HG02970 (cell line): ENCODE measurements around the gene C12orf60.
A peak's percentile ranks its signal among the peaks of the same experiment; 100 is the strongest.

ENCODE experiments used
- ATAC-seq: cut with Tn5 transposase; IDR thresholded peaks from one replicate; pipeline ENCODE4 v1.9.1; 2021; ENCODE audit warnings: mild to moderate bottlenecking, moderate library complexity, moderate number of reproducible peaks; ENCODE audit not compliant: unreplicated experiment, low FRiP score

C12orf60 gene

DNA sequence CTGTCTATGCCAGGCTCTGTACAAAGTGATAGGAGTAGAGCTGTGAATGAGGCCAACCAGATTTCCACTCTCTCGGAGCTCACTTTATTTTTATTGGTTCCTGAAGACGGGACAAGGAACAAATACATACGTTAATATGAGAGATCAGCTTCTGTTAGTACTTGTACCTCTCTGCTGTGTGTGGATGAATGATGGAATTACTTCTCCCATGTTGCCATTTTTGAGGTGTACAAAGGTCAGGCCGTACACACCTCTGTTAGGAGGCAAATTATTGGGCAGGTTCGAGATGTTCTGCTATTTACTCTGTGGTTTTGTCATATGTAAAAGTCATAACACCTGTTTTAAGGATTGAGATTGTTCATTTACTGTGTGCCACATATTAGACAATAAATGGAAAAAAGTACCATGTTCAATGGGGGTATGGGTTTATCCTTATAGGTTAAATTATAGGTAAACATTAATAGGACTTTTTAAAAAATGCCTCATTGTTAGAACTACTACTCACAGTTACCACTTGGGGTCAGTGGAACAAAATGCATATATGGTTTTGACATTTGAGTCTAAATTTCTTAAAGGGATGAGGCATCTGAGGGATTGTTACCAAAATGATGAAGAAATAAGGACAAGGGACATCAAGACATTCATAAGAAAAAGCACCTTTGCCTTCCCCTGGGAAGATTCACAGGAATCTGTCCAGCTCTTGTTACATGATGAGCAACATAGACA lies 27.1 kb upstream of the C12orf60 start:
- ATAC-seq, result no peak

DNA sequence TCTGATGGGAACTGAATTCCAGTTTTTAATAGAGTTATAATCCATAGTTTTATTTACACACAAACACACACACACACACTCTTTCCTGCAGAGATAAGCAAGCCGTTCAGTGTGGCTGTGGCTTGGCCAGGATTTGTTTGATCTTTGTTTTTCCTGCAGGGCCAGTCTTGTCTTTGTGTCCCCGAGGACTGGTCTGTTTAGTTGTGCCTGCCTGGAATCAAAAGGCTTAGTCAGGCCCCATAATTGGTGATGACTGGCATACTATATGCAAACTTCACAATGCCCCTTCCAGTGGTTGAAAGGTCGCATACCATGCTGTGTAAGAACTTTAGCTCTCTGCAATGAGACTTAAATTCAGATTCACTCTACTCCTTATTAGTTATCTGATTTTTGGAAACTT lies 26.2 kb upstream of the C12orf60 start:
- no peak for ATAC-seq

DNA sequence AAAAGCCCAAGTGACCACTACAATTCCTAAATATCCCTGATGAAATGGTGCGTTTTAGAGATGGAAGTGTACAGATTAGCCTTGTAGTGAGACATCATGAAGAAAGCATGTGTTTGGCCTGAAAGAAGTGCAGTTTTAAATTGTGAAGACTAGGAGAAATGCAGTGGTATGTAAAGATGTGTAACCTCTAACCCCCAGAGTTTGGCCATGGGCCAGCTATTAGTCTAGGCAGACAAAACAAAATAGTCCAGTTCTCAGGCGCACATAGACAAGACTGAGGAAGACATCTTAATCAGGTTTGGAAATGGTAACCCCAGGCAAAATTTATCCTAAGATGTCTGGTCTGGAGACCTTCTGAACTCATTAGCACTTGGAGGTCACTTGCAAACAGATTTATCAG lies 23.6 kb upstream of the C12orf60 start:
- no peak for ATAC-seq

DNA sequence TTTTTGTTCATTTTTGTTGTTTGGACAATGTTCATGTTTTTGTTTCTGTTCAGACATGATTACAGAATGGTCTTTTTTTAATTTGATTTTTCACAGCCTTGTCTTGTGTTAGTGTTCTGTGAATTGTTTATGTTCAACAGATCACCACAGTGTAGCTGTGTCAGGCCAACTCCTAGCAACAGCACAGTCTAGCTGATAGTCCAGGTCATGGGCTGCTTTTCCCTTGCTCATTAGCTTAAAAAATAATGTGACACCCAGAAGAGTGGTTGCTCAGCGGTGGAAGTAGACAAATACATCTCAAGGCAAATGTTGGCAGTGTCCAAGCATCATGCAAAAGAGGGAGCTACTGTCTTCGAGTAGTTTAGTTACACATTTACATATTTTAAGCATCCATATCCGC lies 22.6 kb upstream of the C12orf60 start:
- no peak for ATAC-seq

DNA sequence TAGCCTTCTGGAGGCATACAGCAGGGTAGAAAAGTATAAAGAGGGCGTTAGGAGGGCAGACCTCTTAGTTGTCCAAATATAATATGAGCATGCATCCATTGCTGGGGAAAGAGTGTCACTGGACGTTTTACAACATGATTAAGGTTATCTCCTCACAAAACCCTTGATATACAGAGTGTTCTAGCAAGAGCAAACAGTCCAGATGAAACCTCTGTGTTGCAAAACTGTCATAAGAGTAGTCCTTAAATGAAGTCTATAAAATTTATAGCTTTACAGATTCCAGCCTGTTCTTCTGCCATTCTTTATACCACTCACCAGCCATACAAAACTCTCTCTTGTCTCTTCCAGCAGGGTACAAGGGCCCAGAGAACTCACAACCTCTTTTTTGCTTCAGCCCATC lies 21.9 kb upstream of the C12orf60 start:
- no peak for ATAC-seq

DNA sequence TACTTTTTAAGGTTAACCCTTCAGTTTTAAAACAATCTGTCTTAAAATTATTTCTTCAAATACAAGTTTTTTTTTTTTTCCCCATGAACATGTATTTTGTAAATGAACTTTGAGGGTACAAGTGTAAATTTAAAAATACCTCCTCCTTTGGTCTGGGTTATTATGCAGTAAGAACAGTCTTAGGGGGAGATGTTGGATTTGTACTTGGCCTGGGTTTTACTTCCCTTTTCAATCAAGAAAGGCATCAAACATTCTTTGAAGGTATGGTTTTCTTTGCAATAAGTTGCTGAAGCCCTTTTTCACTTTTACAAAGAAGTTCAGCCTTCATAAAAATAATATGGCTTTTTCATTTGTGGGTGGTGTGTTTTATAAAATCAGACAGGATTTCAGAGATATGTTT lies 20.7 kb upstream of the C12orf60 start:
- ATAC-seq, result no peak

DNA sequence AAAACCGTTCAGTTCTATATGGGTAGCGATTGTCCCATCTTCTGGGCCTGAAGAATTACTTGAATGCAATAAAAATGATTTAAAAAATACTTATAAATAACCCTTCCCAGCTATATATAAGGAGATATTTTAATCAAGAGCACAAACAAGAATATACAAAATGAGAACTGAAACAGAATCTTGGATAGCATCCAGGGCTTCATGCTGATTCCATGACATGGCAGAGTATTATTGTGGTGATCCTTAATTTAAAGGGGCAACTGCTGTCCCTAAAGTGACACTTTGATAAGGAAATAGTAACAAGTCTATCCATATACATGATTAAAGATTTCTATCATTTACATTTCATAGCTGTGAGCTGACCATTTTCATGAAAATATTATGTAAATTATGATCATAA lies 19.0 kb upstream of the C12orf60 start:
- ATAC-seq, result no peak

DNA sequence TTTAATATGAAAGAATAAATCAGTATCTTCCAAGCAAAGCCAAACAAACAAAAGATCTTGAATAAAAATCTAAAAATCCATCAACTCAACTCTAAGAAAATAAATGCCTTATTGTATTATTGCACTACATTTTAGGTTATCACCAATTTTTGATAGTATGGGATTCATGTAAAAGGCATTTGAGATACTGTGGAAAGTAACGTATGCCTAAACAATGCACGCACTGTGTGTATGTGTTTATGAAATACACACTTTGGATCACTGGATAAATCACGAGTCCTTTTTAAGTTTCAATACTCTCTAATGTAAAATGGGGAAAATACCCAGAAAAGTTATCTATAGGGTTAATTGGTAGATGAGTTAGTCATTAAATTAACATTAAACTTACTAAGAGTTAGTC lies 17.9 kb upstream of the C12orf60 start:
- no peak for ATAC-seq

DNA sequence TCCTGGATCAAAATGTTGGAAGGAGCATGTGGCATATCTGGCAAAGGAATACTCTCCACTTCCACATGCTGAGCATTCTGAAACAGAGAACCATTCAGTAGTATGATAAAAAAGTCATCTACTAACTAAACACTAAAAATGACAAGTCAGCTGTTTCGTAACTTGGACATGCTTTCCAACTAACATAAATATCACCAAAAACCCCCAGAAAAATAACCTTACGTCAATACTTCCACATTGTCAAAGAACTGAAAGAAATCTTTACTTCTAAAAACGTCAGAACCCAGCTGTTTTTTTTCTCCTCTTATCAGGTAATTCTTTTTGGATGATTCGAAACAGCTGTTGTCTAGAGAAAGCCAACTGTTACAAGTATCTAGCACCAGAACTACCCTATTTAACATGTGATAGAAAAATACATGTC lies 8.4 kb upstream of the C12orf60 start:
- no peak for ATAC-seq

DNA sequence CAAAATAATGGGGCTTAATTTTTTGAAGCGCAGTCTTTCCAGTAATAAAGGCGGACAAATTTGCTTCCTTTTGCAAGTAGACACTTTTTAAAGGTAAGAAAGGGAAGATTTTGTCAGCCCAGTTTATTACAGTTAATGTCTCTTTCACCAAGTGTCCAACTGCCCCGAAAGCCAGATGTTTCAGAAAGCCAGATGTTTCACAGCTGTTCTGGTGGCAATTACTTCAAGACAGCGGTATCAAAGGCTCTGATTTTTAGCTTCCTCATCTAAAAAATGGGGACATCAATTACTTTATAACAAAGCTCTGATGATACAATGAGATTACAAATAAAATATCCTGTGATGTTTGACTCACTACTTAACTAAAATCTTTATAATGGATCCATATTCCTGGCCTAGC lies 1.2 kb upstream of the C12orf60 start:
- ATAC-seq, result no peak

DNA sequence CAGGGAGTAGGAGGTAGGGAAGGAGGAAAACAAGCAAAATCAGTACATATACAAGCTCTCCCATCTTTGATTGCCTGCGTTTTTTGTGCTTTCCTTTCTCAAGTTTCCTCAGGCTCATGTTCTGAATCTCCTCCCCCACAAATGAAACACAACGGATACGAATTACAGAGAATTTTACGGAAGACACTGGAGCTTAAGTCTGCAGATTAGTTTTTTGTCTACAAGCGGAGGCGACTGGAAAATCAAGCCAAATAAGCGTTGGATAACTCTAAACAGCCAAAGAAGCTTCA lies 804 bp upstream of the C12orf60 start:
- no peak for ATAC-seq

DNA sequence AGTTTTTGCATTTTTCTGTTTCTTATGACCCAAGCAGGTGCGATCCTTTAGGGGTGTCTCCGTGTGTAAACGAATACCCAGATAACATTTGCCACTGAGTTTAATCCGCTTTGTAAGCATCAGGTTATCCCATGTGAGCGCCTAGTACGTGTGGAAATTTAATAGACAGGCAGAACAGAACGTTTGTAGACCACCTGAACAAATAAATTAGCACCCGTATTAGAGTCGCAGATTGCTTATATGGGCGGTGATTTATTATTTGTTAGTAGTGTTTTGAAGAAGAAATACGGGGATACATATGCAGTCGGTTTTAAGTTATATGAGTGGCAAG lies 325 bp downstream of the C12orf60 start:
- peak; percentile 6 for ATAC-seq

DNA sequence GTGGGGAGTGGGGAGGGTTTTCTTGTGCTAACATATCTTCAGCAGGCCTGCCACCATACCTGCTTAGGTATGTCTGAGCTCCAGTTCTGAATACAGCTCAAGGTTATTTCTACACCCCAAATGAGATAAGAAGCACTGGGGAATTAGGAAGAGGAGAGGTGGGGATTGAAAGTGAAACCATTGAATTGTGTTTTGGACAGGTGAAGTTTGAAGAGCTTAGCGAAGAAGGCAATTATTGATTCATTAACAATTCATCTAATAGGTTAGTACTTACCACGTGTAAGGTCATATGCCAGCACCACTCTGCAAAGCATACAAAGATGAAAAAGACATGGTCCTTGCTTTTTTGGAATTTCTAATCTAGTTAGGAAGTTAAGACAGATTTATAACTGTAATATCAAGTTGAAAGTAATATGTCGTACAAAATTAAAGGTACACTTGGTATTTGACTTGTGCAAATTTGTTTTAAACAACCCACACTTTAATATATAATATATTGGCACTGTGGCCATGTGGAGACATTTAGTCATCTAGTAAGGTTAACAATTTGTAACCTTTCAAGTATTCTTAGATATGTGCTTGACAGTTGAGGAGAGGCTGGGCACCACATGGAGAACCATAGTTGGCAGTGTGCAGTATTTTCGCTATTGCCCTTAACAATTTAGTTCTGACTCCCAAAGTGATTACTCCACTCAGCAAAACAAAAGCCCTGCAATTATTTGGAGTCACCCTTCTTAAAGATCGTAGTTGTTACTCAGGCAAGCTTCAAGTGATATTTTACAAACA lies 6.9 kb downstream of the C12orf60 start:
- no peak for ATAC-seq

DNA sequence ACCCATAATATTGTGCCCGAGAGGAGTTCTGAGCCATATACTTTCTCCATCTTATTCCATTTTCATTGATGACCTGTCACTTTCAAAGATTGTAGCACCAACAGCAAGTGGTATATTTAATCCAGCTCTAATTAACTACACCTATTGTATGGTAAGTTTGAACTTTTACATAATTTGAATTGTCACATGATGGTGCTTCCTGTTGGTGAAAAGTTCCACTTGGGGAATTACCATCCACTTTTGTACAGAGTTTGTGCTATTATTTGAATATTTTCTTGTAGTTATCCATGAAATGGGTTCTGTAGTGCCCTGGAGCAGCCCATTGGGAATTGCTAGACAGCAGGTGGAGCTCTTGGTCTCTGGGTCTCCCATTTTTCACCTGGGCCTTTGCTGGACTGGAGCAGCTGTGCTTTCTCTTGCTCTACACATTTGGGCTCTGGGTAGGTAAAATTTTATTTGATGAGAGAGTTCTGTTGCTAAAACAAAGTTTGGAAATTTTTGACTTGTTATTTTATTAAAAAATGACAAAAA lies 7.5 kb downstream of the C12orf60 start:
- no peak for ATAC-seq

DNA sequence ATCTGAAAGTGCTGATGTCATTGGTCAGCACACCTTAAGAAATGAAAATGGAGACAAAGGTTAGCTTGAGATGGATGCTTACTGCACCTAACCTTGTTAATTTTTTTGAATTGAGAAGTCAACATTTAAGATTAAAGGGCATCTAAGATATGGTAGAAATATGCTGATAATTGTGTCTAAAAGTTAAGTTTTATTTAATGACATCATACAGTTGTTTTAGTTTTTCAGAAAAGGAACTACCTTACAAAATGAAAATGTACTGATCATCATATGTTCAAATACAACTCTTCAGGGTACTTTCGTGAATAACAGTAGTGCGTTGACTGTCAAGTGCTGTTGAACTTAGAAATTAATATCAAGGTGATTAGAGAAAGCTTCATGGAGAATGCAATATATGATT lies 8.0 kb downstream of the C12orf60 start:
- no peak for ATAC-seq

DNA sequence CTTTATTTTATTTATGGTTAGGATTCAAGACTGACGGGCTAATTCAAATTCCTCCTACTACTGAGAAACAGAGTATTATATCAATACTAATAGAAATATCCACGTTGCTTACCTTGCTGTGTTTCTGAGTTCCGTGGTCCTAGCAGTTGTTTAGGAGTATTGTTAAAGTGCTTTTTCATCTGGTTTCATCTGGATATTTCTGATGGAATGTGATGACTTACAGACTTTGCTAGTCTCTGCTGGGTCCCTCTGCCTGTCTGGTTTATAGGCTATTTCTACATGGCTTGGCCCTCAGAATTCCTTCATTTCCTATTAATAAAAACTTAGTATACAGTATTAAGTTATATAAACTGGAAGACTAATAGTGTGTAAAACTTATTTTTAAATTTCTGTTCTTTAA lies 10.5 kb downstream of the C12orf60 start, which contains the start of gene SMCO3:
TSS of gene SMCO3 (minus strand) at position 169 of the 400 bp plus-strand sequence. CDS start 7,502 bp downstream, outside the sequence.
- ATAC-seq, result no peak

DNA sequence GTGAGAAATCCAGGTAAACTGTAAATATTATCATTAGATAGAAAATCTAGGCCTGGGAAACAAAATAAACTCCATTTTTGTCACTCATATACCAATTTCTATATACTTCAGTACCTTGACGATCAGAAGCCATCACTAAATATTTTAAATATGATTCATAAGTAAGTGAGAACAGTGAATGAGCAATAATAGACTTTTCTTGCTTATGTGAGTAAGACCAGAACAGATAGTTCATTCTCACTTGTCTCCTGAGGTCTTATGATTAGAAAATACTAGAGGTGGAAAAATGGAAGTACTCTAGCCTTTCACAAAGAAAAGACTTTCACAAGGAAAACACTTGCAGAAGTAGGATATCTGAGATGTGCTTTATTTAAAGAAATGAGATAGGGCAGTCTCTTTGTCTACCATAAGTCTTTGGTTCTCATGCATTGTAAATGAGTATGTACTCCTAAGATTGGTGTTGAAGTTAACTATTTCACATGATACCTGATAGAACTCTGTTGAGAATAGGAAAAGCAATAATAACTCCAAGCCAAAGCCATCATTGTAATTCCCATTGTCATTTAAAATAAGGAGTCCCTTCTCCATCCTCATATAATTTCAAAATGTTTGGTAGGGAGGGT lies 20.7 kb downstream of the C12orf60 start:
- ATAC-seq, result no peak

DNA sequence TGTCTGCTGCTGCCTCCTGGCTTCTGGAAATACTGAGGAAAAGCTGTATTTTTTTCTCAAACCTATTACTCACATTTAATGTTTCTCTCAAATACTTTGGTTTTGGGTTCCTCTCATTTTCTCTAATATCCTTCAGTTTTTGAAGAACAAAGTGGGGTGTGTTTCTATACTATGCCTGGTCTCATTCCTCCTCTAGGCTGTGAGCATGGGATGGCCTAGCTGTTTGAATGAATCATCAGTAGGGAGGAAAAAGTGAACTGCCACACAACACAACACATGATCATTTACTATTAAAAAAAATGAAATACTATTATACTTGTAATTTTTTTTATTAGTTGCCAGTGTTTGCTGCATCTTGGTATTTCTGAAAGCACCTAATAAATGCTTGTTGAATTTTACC lies 21.8 kb downstream of the C12orf60 start:
- ATAC-seq, result no peak

DNA sequence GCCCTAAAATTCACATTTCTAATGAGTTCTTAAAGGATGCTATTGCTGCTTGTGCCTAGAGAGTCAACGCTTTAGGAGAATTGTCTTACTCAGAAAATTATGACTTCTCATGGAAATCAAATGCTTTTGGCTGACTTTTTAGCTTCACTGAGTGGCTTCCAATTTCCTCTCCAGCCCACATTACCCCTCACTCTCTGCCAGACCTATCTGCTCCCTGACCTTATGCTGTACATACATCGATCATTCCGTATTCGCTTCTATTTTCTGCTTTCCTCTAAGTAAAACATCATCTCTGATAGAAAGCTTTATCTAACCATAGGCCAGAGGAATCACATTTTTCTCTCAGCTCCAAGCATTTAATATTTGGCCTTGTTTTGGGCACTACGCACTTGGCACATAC lies 23.0 kb downstream of the C12orf60 start:
- ATAC-seq, result no peak

DNA sequence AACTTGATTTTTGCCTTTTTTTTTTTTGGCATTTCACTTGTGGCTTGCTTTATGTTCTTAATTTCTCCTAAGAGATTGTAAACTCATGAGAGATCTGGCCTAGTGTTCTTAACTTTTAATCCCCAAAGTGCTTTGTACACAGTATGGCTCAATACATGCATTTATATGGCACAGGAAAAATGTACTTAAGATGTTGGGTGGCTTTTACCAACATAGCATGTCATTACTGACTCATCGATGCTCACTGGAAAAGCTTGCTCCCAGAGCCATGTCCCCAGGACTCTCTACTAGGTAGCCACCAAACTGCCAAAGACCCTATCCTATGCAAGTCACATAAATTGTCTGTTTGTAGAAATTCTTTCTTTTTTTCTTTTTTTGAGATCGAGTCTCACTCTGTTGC lies 23.6 kb downstream of the C12orf60 start:
- no peak for ATAC-seq

DNA sequence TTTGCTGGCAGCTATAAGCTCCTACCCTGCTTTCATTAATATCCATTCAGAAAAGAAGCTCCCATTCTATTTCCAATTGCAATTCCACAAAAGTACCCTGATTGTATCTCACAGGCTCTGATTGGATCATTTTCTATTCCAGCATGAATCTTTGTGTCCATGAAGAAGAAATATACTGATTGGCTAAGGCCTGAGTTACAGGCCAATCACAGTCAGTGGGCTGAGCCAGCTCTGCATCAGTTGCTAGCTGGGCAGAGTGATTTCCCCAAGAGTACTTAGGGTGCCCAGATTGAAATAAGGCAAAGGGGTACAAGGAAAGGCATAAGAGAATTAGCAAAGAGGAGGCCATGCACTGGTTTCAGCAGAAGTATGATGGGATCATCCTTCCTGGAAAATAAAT lies 25.4 kb downstream of the C12orf60 start:
- no peak for ATAC-seq

DNA sequence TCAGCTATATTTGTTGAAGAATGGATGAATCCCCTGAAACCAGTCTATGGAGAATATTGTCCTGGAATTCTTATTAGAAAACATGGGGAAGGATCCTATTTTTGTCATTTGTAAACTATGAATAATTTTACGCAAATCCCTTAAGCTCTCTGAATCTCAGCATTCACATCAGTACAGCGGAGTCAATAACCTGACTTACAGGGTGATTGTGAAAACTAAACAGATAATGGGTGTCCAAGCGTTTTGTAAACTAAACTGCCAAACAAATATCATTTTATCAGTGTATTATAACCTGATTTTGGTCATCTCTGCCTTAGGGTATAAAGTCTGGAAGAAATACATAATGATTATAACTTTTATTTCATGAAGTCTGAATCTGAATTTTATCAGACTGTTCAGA lies 29.9 kb downstream of the C12orf60 start:
- no peak for ATAC-seq
